H1 (cell line): Measurements from ENCODE around the gene CIDEA. TPM values are rescaled to one million over a fixed set of nuclear protein-coding genes. Genes with fewer than 3 reads are reported as not detected.
"Not testable (repeated sequence)": the region's sequence is repeated elsewhere in the genome, so short reads cannot be mapped to it uniquely, and the experiment has no call there.

Experiments
- CTCF ChIA-PET: fragments of 300-600 bp; sonication (Branson Sonifier 250); formaldehyde crosslinking; loops from one replicate; lab custom pipeline; 2021; ENCODE audit not compliant: partially characterized antibody; lab: Charles Lee
- POLR2A ChIA-PET: fragments of 300-600 bp; sonication (Branson Sonifier 250); formaldehyde crosslinking; loops from one replicate; lab custom pipeline; 2021; ENCODE audit warnings: inconsistent platforms; ENCODE audit not compliant: partially characterized antibody; lab: Charles Lee
- DNase-seq, 2 experiments: peaks; one replicate each; pipeline versions ENCODE4 v3.0.0 to v3.0.0-alpha.2; 2010 to 2022; ENCODE audit warnings: low spot score in 2 of 2, low read depth in 1 of 2, mixed read lengths in 1 of 2
- FAIRE-seq: peaks from 2 replicates; lab custom pipeline; 2011; peaks lifted over from hg19 to GRCh38; lab: Jason Lieb, UNC
- H2AFZ ChIP-seq: 2 replicates; pipeline ENCODE4 v1.8.1; 2012; ENCODE audit warnings: low read length, inconsistent platforms
- H2AK5ac ChIP-seq: 2 replicates; pipeline ENCODE4 v1.6.1; 2013; ENCODE audit warnings: low read depth, low read length
- H2BK120ac ChIP-seq: replicated peaks from 2 replicates; pipeline ENCODE3; 2013; ENCODE audit warnings: low read depth, low read length, inconsistent platforms
- H2BK12ac ChIP-seq: 2 replicates; pipeline ENCODE4 v1.6.1; 2013; ENCODE audit warnings: low read depth, low read length
- H2BK15ac ChIP-seq: 2 replicates; pipeline ENCODE4 v1.6.1; 2013; ENCODE audit warnings: low read length
- H2BK20ac ChIP-seq: 2 replicates; pipeline ENCODE4 v1.6.1; 2013; ENCODE audit warnings: low read length
- H2BK5ac ChIP-seq: 2 replicates; pipeline ENCODE4 v1.6.1; 2013; ENCODE audit warnings: low read depth, low read length
- H3K14ac ChIP-seq: 2 replicates; pipeline ENCODE4 v1.6.1; 2013; ENCODE audit warnings: inconsistent platforms; ENCODE audit not compliant: insufficient read length
- H3K18ac ChIP-seq: 2 replicates; pipeline ENCODE4 v1.6.1; 2013; ENCODE audit warnings: low read length; ENCODE audit errors: extremely low read depth
- H3K23ac ChIP-seq: 2 replicates; pipeline ENCODE4 v1.6.1; 2013; ENCODE audit warnings: inconsistent platforms; ENCODE audit not compliant: insufficient read length
- H3K23me2 ChIP-seq: 2 replicates; pipeline ENCODE4 v1.6.1; 2013; ENCODE audit warnings: low read depth, low read length
- H3K27ac ChIP-seq: 2 replicates; pipeline ENCODE4 v1.6.1; 2011; ENCODE audit warnings: low read depth, low read length, inconsistent platforms
- H3K27me3 ChIP-seq, 4 experiments: replicated peaks in 1 of 4; 1 replicate in 1 of 4; 2 replicates in 3 of 4; pipeline versions ENCODE4 v1.6.1 to v1.8.1; 2011 to 2013; ENCODE audit warnings: low read length in 3 of 4, mild to moderate bottlenecking in 3 of 4, inconsistent platforms in 2 of 4, mixed read lengths in 2 of 4, moderate library complexity in 1 of 4; ENCODE audit not compliant: control insufficient read depth in 3 of 4, insufficient read depth in 3 of 4; ENCODE audit errors: extremely low read depth in 1 of 4
- H3K36me3 ChIP-seq, 4 experiments: 2 replicates each; pipeline versions ENCODE4 v1.6.1 to v1.8.1; 2011 to 2013; ENCODE audit warnings: mild to moderate bottlenecking in 4 of 4, low read length in 3 of 4, moderate library complexity in 2 of 4, control low read depth in 1 of 4, inconsistent platforms in 1 of 4; ENCODE audit not compliant: insufficient read depth in 4 of 4, control insufficient read depth in 2 of 4
- H3K4ac ChIP-seq: replicated peaks from 2 replicates; pipeline ENCODE3; 2013; ENCODE audit warnings: low read length, low read depth, mixed read lengths, inconsistent platforms; ENCODE audit not compliant: insufficient read length
- H3K4me1 ChIP-seq, 4 experiments: replicated peaks in 1 of 4; 1 replicate in 1 of 4; 2 replicates in 3 of 4; pipeline versions ENCODE4 v1.6.1 to v1.8.1; 2011 to 2013; ENCODE audit warnings: low read length in 3 of 4, inconsistent platforms in 2 of 4, mixed read lengths in 1 of 4; ENCODE audit not compliant: insufficient read depth in 4 of 4, control insufficient read depth in 3 of 4
- H3K4me2 ChIP-seq, 2 experiments: 2 replicates each; pipeline versions ENCODE4 v1.6.1 to v1.8.1; 2011 to 2013; ENCODE audit warnings: low read depth in 2 of 2, low read length in 2 of 2, control low read depth in 1 of 2, inconsistent platforms in 1 of 2, mild to moderate bottlenecking in 1 of 2; ENCODE audit not compliant: insufficient read depth in 1 of 2
- H3K4me3 ChIP-seq, 4 experiments: fragments of 200-600, 300-600 bp in 1 of 4; sonication (generic), shearing (Covaris generic), sonication (Bioruptor Twin) in 1 of 4; 2 replicates each; pipeline versions ENCODE4 v1.5.1 to v1.8.1; 2011 to 2016; ENCODE audit warnings: low read length in 4 of 4, low read depth in 3 of 4, control low read depth in 2 of 4, inconsistent platforms in 2 of 4, mild to moderate bottlenecking in 2 of 4, mixed read lengths in 1 of 4, moderate library complexity in 1 of 4; ENCODE audit not compliant: insufficient read depth in 2 of 4; ENCODE audit errors: extremely low read depth in 1 of 4
- H3K56ac ChIP-seq: replicated peaks from 2 replicates; pipeline ENCODE3; 2013; ENCODE audit warnings: low read depth, mild to moderate bottlenecking, mixed read lengths, low read length, inconsistent platforms; ENCODE audit not compliant: insufficient read length
- H3K79me1 ChIP-seq: 2 replicates; pipeline ENCODE4 v1.6.1; 2013; ENCODE audit warnings: low read depth, low read length, control low read depth
- H3K79me2 ChIP-seq, 2 experiments: 2 replicates each; pipeline versions ENCODE4 v1.6.1 to v1.8.1; 2012 to 2013; ENCODE audit warnings: low read length in 2 of 2, mild to moderate bottlenecking in 2 of 2, inconsistent platforms in 1 of 2; ENCODE audit not compliant: insufficient read depth in 2 of 2, control insufficient read depth in 1 of 2
- H3K9ac ChIP-seq, 4 experiments: replicated peaks in 1 of 4; 1 replicate in 1 of 4; 2 replicates in 3 of 4; pipeline versions ENCODE4 v1.6.1 to v1.8.1; 2011 to 2013; ENCODE audit warnings: low read depth in 3 of 4, low read length in 3 of 4, control low read depth in 2 of 4, mild to moderate bottlenecking in 2 of 4, moderate library complexity in 2 of 4, inconsistent platforms in 1 of 4; ENCODE audit errors: extremely low read depth in 1 of 4
- H3K9me3 ChIP-seq, 2 experiments: 2 replicates each; pipeline versions ENCODE4 v1.6.1 to v1.8.1; 2012 to 2013; ENCODE audit warnings: mild to moderate bottlenecking in 2 of 2, moderate library complexity in 2 of 2, control low read depth in 1 of 2, inconsistent platforms in 1 of 2, low read depth in 1 of 2, low read length in 1 of 2, mixed read lengths in 1 of 2; ENCODE audit not compliant: insufficient read depth in 2 of 2
- H4K20me1 ChIP-seq, 2 experiments: replicated peaks in 1 of 2; 2 replicates each; pipeline versions ENCODE3 to v1.8.1; 2011 to 2013; ENCODE audit warnings: inconsistent platforms in 2 of 2, low read length in 2 of 2, mild to moderate bottlenecking in 1 of 2; ENCODE audit not compliant: insufficient read depth in 2 of 2, control insufficient read depth in 1 of 2
- H4K5ac ChIP-seq: 2 replicates; pipeline ENCODE4 v1.6.1; 2013; ENCODE audit warnings: low read length, low read depth, mixed read lengths, inconsistent platforms; ENCODE audit not compliant: insufficient read length
- H4K8ac ChIP-seq: 2 replicates; pipeline ENCODE4 v1.8.0; 2013; ENCODE audit warnings: mild to moderate bottlenecking, moderate library complexity, low read length, inconsistent platforms; ENCODE audit not compliant: insufficient read depth; ENCODE audit errors: extremely low read depth
- H4K91ac ChIP-seq: replicated peaks from 2 replicates; pipeline ENCODE3; 2013; ENCODE audit warnings: low read length, mixed read lengths, inconsistent platforms; ENCODE audit not compliant: insufficient read length
- WGBS, 2 experiments: shearing (Covaris generic) in 1 of 2; methylation state at CpG; one replicate each; pipeline versions ENCODE4 v1.1.6 to v1.1.7; 2013 to 2015; ENCODE audit warnings: low lambda C conversion rate in 2 of 2, mixed read lengths in 2 of 2, inconsistent platforms in 1 of 2, low coverage in 1 of 2, missing lambda C conversion rate in 1 of 2; ENCODE audit not compliant: insufficient replicate concordance in 2 of 2, insufficient coverage in 1 of 2, insufficient read length in 1 of 2; ENCODE audit errors: extremely low coverage in 1 of 2, missing lambda C conversion rate in 1 of 2; 5-methylcytosine and 5-hydroxymethylcytosine counted together
- polyA plus RNA-seq, 7 experiments: library from polyadenylated mRNA; depleted of rRNA in 3 of 7; stranded (reverse) in 5 of 7; unstranded in 2 of 7; fragments of >200 nt in 5 of 7; fragments of 200-250 nt in 2 of 7; gene quantifications; 1 replicate in 5 of 7; 2 replicates in 1 of 7; 4 replicates in 1 of 7; pipeline versions ENCODE4 v1.2.1 to v1.2.3, GENCODE V29; 2011 to 2013; ENCODE audit warnings: missing spikeins in 2 of 7, mixed read lengths in 2 of 7
- total RNA-seq: library from RNA; stranded (reverse); fragmentation: NEBNext Ultra II Directional; extraction: Animal tissue kit (Norgen Biotek cat#: 25700); gene quantifications from 2 replicates; pipeline ENCODE4 v1.2.1, GENCODE V29; 2021

CIDEA gene
- total and polyA plus RNA-seq, 2 of the 8 experiments (the other 6 are each of a cell fraction or from before 2014, with no cell fraction given) = not detected

GRCh38 chr18:12243272-12243671 is 10.9 kb upstream of the CIDEA start:
- H2BK12ac ChIP-seq, POLR2A ChIA-PET, H2BK15ac ChIP-seq, H3K14ac ChIP-seq, H4K8ac ChIP-seq, H3K56ac ChIP-seq, H3K4me3 ChIP-seq, H2AFZ ChIP-seq, H3K23me2 ChIP-seq, H3K4ac ChIP-seq, H3K23ac ChIP-seq, H4K91ac ChIP-seq, H3K79me1 ChIP-seq, H4K20me1 ChIP-seq, DNase-seq, FAIRE-seq, H3K27ac ChIP-seq, H3K79me2 ChIP-seq, H2BK5ac ChIP-seq, H3K4me1 ChIP-seq, H3K18ac ChIP-seq, H2BK20ac ChIP-seq, H3K9me3 ChIP-seq, CTCF ChIA-PET, H3K4me2 ChIP-seq, H3K9ac ChIP-seq, H3K36me3 ChIP-seq, H2AK5ac ChIP-seq, H2BK120ac ChIP-seq, H4K5ac ChIP-seq: not testable (repeated sequence)
- H3K27me3 ChIP-seq = peaks cover 0 to 13% (median 6%) of the 10 kb centered on the region in 4 experiments; a peak in 4 of 7 replicates
- 98% methylated on average over 12 of the region's 25 CpGs; no CpG with 5 or more reads in 1 of the 2 experiments for WGBS, 2 experiments
